Measurements from ENCODE around the gene TMEM178B.

GRCh38 chr7:141115965-141116364 is 42.1 kb downstream of the TMEM178B start:
- TF ChIP-seq POLR2A (IDR thresholded peaks at IDR 0.05): no peak
- no peak for TF ChIP-seq CTCF (IDR thresholded peaks at IDR 0.05)

All from thyroid gland (tissue), 4 donors.